Endometrial microvascular endothelial cells (primary cell): ENCODE measurements around the gene PLD3. TPM values are rescaled to one million over a fixed set of nuclear protein-coding genes. Genes with fewer than 3 reads are reported as not detected.

Experiments
- in situ Hi-C: cut with HindIII; loops from 2 replicates; pipeline ENCODE4 v1.10.0; 2017; ENCODE audit warnings: low sequenced_read_pairs, low pct_unique_long_range_greater_than_20kb; ENCODE audit errors: inconsistent ontology term
- total RNA-seq: library from RNA; depleted of rRNA; stranded (reverse); fragments of >200 nt; gene quantifications from one replicate; pipeline ENCODE4 v1.2.3, GENCODE V29; 2015; ENCODE audit errors: inconsistent ontology term

Gene PLD3
- total RNA-seq, 1 donor from 2014 or later: 404 TPM

DNA sequence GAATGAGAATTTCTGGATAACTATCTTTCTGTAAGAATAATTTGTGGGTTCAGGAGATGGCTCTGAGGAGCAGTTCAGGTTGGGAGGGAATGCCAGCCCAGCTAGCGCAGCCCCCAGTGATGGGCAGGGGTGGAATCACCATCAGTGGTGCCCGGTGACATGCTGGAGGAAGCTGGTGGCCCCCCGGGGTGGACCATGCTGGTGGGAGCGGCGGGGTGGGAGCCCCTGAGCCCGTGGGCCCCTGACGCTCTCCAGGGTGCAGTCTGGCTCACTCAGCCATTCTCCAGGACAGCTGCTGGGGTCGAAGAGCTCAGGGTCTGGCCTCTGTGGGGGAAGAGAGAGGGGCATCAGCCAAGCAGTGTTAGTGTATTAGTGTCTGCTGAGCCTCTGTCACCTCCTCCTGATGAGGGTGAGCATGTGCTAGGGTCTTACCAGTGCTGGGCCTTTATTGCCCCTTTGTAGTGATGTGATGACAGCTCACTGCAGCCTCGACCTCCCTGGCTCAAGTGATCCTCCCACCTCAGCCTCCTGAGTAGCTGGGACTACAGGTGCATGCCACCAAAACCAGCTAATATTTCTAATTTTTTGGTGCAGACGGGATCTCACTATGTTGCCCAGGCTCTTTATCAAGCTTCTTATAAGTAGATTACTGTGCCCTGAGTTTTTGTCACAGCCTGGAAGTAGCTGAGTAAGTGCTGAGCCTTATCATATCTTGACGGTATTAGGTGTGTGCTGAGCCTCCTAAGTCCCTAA, 31.1 kb downstream of the PLD3 start:
- in situ Hi-C loops: no loop called here

DNA sequence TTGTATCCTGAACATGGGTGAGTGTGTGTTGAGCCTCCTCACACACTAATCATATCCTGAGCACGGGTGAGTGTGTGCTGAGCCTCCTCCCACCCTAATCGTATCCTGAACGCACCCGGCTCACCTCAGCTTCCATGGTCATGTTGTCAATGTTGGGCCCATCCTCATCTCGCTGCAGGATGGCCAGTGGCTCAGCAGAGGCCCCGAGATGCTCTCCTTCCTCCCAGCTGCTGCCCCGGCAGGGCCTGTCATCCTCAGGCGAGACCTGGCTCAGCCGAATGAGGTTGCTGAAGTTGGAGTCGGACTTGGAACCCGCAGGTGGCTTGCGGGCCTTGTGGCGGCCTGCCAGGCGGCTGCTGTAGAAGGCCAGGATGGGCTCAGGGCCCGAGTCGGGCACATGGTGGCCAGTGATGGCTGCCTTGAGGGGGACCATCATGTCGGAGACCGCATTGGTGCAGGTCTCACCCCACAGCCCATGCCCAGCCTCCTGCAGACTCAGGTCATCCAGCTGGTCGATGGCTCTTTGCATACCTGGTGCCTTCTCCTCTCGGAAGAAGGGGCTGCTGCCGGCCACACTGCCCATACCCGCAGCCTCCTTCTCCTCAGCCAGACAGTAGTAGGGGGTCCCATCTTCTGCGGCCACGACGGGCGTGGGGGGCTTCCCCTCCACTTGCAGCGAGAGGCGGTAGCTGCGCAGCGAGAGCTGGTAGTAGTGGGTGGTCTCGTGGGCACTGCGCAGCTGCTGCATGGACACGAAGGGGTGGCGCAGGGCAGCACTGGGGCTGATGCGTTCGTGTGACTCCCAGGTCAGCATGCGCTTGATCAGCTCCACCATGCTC, 31.9 kb downstream of the PLD3 start:
- in situ Hi-C loops: no loop called here

DNA sequence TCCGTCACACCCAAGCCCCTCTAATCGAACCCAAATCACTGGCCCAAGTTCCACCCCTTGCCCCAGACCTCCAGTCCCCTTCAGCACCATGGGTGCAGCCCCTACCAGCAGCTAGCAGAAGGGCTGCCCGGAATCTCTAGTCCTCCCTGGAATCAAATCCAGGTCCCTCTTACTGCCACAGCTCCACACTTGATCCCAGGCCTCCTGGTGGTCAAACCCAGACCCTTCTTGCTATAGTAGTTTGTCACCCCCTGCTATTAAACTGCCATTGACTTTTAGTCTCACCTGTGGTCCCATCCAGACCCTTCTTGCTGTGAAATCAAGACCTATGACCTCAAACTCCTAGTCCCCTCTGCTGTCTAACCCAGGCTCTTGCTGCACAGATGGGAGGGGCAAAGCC, 32.8 kb downstream of the PLD3 start:
- in situ Hi-C loops: no loop called here

DNA sequence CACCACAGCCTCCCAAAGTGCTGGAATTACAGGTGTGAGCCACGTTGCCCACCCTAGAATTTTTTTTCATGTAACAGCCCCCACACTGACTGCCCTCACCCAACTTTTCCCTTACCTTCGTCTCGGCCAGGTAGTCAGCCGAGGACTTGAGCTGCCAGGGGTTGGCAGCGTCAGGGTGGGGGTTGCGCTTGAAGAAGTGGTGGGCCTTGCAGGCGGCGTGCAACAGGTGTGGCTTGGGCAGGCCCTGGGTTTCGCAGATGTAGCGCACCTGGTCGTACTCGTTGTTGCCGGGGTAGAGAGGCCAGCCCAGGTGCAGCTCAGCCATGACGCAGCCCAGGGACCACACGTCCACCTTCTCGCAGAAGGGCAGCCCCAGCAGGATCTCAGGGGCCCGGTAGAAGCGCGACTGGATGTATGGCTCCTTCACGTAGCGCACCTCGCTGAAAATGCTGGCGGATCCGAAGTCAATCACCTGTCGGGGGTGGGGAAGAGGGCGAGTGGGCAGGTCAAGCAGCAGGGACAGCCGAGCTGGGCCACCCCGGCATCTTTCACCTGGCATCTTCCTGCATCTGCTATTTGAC, 35.3 kb downstream of the PLD3 start:
- in situ Hi-C loops: no loop called here

DNA sequence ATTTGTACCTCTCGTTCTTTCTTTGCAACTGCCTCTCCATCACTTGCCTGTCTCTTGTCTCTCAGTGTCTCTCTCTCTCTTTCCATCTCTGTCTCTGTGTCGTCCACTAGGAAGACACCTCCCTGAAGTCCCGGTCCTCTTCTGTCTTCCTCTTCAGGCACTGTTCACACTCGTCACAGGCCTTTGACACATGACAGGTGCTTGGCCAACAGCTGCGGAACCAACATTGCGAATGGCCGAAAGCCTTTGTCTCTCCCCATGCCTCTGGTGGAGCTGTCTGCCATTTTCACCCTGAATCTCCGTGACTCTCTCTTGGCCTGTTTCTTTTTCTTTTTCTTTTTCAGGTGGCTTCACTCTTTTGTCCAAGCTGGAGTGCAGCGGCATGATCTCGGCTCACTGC, 38.7 kb downstream of the PLD3 start:
- in situ Hi-C loops: no loop called here

DNA sequence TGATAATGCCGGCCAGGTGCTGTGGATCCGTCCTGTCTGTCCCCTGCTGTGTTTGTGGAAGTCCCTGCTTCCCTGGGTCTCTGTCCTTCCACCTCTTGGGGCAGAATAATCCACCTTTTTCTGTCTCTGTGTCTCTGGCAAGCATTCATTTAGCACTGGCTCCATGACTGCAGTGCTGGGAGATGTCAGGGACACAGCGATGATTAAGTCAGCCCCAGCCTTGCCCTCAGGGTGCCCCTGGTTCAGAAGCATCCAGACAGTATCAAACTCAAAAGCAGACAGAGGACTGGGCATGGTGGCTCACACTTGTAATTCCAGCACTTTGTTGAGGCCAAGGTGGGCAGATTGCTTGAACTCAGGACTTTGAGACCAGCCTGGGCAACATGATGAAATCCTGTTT, 40.0 kb downstream of the PLD3 start:
- in situ Hi-C loops: no loop called here

DNA sequence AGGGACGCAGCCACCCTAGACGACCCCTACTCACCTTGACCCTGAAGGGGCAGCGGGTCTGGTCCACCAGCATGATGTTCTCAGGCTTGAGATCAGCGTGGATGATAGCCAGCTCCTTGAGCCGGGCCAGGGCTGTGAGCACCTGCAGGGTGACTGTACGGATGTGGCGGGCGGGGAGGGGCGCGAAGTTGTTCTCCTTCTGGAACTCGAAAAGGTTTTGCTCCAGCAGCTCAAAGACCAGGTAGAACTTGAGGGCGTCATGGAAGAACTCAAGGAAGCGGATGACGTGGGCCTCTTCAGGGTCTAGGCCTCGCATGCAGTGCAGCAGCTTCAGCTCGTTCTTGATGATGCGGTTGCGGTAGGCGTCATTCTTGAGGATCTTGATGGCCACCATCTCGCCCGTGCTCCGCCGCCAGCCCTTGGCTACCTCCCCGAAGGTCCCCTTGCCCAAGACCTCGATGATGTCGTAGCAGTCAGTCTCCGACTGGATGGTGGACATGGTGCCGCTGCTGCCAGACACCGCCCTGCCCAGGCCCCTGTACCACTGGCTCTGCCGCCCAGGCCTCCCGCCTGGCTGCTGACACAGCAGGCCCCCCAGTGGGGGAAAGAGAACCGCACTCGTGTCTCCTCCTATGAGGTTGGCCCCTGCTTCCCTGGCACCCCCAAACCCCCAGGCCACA, 41.0 kb downstream of the PLD3 start:
- in situ Hi-C loops: no loop called here

DNA sequence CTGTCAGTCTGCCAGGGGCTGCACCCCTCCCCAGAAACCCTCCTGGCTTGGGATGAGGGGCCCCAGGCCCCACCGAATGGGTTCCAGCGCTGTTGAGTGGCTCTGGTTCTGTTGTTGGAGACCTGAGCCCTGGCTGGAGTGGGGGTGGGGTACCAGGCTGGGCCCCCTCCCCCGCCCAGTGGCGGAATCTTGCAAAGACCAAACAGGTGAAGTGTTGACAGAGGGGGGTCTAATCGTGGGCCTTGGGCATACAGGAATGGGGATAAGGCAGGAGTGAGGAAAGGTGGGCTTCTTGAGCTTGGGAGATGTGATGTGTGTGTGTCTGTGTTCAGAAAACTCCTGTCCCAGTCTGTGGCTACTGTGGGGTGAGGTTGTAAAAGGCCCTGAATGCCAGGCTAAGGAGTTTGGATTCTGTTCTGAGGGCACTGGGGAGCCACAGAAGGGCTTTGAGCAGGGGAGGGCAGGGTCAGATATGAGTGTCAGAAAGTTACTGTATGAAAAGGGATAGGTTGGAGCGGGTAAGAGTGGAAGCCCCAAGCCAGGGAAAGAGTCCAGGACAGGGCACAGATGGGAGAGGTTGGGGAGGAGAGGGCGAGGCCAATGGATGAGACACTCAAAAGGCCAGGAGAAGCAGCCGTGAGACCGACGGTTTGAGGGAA, 41.7 kb downstream of the PLD3 start, which contains the start of gene HIPK4:
Gene HIPK4 (minus strand): TSS at position 98 of the 659 bp plus-strand sequence. CDS start 279 bp downstream, outside the sequence.
- in situ Hi-C loops: no loop called here

DNA sequence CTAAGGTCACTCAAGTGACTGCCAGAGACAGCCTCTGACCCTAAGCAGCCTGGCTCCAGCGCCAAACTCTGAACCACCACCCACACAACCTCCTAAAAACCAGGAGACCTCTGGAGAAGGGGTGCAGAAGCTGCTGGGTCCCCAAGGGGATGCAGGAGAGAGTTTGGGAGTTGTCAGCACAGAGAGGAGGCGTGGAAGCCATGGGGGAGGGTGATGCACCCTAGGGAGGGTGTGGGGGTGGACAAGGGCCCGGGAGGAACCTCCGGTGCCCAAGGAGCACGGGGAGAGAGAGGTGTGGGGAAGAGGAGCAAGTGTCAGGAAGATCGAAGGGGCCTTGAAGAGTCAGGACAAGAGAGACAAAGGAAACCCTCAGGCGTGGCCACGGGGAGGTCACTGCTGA, 43.6 kb downstream of the PLD3 start:
- in situ Hi-C loops: no loop called here

DNA sequence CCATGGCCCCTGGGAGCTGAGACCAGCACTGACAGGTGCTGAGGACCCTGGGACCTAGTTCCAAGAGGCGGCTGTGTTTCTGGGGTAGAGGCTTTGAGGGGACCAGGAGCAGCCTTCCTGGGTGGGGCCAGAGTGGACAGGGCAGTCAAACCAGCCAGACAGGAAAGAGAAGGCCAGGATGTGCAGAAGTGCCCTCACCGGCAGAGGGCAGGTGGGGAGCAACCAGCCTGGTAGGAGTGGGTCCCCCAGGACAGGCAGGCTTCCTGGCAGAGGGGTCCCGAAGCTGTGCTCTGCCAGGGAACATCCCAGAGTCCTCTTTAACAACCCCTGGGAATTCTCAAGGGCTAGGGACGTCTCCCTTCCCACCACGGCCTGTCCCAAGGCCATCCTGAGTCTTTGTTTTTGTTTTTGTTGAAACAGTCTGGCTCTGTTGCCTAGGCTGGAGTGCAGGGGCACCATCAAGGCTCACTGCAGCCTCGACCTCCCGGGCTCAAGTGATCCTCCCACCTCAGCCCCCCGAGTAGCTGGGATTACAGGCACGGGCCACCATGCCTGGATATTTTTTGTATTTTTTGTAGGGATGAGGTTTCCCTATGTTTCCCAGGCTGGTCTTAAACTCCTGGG, 44.5 kb downstream of the PLD3 start:
- in situ Hi-C loops: no loop called here

DNA sequence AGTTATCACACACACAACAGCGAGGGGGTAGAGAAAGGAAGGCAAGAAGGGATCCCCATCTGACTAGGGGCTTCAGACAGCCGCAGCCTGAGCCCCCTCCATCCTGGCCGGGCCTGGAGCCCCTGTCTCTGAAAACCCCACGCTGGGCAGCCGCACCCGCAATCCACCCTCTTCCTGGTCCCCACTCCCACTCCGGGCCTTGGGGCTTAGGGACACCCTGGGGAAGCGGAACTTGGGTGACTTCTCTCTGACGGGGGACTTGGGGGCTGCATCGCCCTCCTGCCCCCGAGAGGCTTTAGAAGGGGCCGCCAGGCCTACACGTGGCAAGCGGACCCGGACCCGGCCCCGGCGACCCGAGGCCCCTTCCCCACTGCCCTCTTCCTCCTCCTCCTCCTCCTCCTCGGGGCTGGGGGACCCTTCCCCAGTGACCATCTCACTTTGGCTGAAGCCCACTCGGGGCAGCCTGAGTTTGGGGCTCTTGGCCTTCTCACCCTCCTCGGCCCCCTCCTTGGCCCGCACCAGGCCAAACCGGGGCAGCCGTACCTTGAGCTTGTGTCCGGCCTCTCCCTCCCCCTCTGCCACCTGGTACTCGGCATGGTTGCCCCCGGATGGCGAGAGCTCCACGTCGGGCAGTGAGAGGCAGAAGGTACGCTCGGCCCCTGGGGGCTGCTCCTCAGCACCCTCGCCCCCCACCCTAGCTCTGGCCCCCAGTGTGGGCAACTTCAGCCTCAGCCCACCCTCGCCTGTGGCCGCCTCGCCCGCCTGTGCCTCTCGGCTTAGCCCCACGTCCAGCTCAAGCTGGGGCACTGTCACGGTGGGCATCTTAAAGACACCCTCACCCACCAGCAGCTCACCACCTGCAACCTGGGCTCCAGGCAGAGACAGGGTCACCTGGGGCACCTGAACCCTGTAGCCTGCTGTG, 45.7 kb downstream of the PLD3 start:
- in situ Hi-C loops: no loop called here

DNA sequence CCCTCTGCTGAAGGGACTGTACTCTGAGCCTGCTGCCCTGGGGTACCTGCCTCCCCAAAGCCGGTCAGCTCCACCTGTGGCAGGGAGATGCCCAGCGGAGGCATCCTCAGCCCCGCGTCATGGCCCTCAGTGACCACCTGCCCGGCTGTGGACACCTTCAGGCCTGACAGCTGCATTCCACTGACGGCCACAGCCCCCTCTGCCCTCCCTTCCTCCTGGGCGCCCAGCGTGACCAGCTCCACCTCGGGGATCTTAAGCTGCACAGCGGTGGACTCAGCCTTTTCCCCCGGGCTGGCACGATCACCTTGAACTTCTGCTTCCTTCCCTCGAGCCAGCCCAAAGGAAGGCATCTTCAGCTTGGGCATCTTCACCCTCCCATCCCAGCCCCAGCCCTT, 46.3 kb downstream of the PLD3 start:
- in situ Hi-C loops: no loop called here

DNA sequence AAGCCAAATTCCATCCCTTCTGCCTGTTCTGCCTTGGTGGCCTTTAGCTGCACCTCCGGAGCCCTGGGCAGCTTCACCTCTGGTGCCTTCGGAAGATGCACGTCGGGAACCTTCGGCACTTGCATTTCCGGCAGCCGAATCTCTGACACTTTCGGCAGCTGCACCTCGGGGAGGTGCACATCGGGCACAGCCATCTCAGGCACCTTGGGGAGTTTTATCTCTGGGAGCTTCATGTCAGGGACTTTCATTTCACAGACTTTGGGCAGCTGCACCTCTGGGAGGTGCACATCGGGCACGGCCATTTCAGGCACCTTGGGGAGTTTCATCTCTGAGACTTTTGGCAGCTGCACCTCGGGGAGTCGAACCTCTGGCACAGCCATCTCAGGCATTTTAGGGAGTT, 47.5 kb downstream of the PLD3 start:
- in situ Hi-C loops: no loop called here

DNA sequence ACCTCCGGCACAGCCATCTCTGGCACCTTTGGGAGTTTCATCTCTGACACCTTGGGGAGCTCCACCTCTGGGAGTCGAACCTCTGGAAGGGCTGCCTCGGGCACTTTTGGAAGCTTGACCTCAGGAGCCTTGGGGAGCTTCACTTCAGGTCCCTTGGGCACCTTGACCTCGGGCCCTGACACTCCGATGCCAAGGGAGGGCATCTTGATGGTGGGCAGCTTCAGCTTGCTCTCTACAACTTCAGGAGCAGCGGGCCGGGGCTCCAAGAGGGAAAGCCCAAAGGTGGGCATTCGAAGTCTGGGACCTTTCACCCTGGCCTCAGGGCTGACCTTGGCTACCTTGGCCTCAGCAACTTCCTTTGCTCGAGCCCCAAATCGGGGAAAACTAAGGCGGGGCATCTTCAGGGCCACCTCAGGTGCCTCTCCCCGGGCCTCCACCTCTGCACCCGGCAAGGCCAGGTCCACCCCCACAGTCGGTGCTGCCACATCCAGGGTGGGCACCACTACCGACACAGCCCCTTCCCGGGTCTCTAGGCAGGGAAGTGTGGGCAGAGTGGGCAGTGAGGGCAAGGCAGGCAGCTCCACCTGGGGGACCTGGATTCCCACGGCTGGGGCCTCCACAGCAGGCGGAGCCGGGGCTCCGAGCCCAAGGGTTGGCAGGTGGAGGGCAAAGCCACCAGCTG, 48.5 kb downstream of the PLD3 start:
- in situ Hi-C loops: no loop called here

DNA sequence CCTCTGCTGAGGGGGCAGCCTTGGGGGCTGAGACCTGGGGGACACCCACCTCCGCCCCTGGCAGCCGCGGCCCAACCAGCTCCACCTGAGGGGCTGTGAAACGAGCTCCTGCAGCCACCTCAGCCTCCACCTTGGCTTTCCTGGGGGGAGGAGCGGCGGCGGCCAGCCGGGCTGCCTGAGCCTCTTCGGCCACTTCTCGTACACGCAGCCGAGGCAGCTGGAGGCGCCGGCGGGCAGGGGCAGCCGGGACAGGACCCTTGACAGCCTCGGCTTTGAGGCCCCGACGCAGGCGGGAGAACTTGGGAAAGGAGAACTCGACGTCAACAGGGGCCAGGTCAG, 49.0 kb downstream of the PLD3 start:
- in situ Hi-C loops: no loop called here

DNA sequence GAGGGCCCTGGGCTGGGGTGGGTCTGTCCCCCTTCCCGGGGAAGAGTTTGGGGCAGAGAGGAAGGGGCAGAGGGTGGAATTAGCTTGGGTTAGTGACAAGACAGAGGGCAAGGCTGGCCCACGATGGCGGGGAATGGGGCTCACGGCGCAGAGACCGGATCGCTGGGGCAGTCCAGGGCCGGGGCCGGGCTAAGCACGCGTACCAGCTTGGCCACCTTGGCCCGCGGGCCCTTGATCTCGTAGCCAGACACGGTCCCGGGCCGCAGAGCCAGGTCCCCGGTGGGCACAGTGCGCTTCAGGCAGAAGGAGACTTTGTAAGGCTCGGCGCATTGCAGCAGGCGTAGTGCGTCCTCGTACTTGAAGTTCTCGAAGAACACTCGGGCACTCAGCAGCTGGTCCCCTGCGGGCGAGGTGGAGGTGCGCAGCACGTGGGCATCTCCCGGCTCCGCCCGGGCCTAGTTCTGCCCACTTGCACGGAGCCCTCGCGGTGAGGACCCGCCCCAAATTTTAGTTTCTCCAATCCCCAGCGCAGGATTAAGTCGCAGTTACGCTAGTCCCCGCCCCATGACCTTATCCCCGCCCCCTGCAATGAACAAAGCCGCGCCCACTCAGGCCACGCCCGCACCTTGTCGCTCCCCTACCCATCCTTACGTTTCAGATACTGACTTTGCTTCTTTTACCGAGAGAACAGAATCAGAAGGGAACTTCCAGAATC, 50.1 kb downstream of the PLD3 start:
- in situ Hi-C loops: no loop called here
